AG09309 (cell line): ENCODE measurements around the gene RAD52.

ENCODE experiments used
- DNase-seq: peaks from one replicate; pipeline ENCODE4 v3.0.0-alpha.2; 2010; ENCODE audit warnings: low read depth
- H3K4me3 ChIP-seq: 2 replicates; pipeline ENCODE4 v1.5.1; 2011; ENCODE audit warnings: mild to moderate bottlenecking, low read depth, low read length, moderate library complexity; ENCODE audit not compliant: control insufficient read depth
- CTCF ChIP-seq: IDR thresholded peaks from 2 replicates; pipeline ENCODE4 v1.5.1; 2011; ENCODE audit warnings: mild to moderate bottlenecking, low read depth, low read length, inconsistent platforms; ENCODE audit not compliant: insufficient read depth, control insufficient read depth; ENCODE audit errors: missing control alignments

RAD52 gene

DNA sequence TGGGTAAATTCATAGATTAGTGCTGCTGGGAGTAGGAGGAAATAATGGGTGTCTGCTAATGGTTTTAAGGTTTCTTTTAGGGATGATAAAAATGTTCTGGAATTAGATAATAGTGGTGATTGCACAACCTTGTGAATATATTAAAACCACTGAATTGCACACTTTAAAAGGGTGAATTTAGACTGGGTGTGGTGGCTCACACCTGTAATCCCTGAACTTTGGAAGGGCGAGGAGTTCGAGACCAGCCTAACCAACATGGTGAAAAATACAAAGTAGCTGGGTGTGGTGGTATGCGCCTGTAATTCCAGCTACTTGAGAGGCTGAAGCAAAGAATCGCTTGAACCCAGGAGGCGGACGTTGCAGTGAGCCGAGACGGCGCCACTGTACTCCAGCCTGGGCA, 1.3 kb downstream of the RAD52 start:
- peak overlapping the region; percentile 68 for H3K4me3 ChIP-seq
- no peak for TF ChIP-seq CTCF
- DNase-seq = no peak

GRCh38 chr12:946631-947030, 2.9 kb downstream of the RAD52 start:
- H3K4me3 ChIP-seq = no peak overlapping the region
- no peak for TF ChIP-seq CTCF
- no peak for DNase-seq

- no peak for TF ChIP-seq CTCF
- no peak overlapping the region for H3K4me3 ChIP-seq
- no peak for DNase-seq
These were observed 3.3 kb downstream of the RAD52 start for GRCh38 chr12:946212-946611.

GRCh38 chr12:944211-944610, 5.3 kb downstream of the RAD52 start:
- TF ChIP-seq CTCF = no peak
- no peak for DNase-seq

DNA sequence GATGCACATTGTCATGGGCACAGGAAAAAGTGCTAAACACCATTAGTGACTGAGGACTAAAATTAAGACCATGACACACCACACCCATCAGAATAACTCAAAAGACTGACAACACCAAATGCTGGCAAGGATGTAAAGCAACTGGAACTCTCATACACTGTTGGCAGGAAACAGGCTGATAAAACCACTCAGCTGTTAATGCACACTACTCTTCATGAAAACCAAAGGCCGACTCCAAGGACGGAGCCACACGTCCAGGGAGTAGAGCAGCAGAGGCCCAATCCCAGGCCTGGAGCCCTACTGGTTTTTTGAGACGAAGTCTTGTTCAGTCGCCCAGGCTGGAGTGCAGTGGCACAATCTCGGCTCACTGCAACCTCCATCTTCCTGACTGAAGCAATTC, 6.4 kb downstream of the RAD52 start:
- TF ChIP-seq CTCF = no peak
- no peak overlapping the region for H3K4me3 ChIP-seq

More at GRCh38 chr12:944211-944610, 5.3 kb downstream of the RAD52 start:
- no peak overlapping the region for H3K4me3 ChIP-seq

DNA sequence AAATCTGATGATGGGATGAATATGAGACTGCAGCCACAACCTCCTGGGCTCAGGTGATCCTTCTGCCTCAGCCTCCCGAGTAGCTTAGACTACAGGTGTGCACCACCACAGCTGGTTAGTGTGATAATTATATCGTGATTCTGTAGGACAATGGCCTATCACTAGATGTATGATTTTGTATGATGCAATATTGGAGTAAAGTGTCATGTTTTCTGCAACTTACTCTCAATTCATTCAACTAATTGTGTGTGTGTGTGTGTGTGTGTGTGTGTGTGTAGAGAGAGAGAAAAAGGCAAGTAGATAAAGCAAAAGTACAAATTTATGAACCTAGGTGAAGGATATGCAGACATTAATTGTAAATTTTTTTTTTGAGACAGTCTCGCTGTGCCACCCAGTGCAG, 10.7 kb downstream of the RAD52 start:
- no peak for DNase-seq
- H3K4me3 ChIP-seq = no peak overlapping the region
- TF ChIP-seq CTCF = no peak

More for the DNA sequence above, 6.4 kb downstream of the RAD52 start:
- no peak for DNase-seq
